SK-N-SH (cell line): ENCODE results near the gene MYL12A. TPM values are rescaled to one million over a fixed set of nuclear protein-coding genes. Genes with fewer than 3 reads are reported as not detected.

ENCODE experiments used
- CTCF ChIA-PET: fragments of 300-600, 350-600 bp; formaldehyde crosslinking; extraction: SDS; loops from one replicate; lab custom pipeline; 2021; lab: Yijun Ruan, JAX
- POLR2A ChIA-PET: fragments of 350-600 bp; sonication (Branson Sonifier 250); formaldehyde crosslinking; extraction: SDS; loops from one replicate; lab custom pipeline; 2020; ENCODE audit warnings: antibody characterized with exemption, inconsistent platforms; lab: Yijun Ruan, JAX
- DNase-seq: peaks from one replicate; pipeline ENCODE4 v3.0.0; 2012
- H2AFZ ChIP-seq: fragments of 200-600 bp; sonication (generic); 2 replicates; pipeline ENCODE4 v1.8.1; 2016; ENCODE audit warnings: antibody characterized with exemption, mild to moderate bottlenecking, low read depth
- H3F3A ChIP-seq: fragments of 200-600 bp; sonication (generic); replicated peaks from 2 replicates; pipeline ENCODE3; 2016; ENCODE audit warnings: antibody characterized with exemption, mild to moderate bottlenecking; ENCODE audit not compliant: insufficient read depth
- H3K27ac ChIP-seq, 2 experiments: fragments of 200-500 bp in 1 of 2; fragments of 200-600 bp in 1 of 2; sonication (Bioruptor generic) in 1 of 2; sonication (generic), shearing (Covaris generic) in 1 of 2; 2 replicates each; pipeline versions ENCODE4 v1.5.1 to v1.6.1; 2014 to 2016; ENCODE audit warnings: low read depth in 2 of 2, inconsistent platforms in 1 of 2, low read length in 1 of 2, mild to moderate bottlenecking in 1 of 2, mixed read lengths in 1 of 2
- H3K27me3 ChIP-seq: fragments of 200-600 bp; sonication (generic), shearing (Covaris generic); 2 replicates; pipeline ENCODE4 v1.6.1; 2016; ENCODE audit warnings: mixed run types; ENCODE audit not compliant: insufficient read depth
- H3K36me3 ChIP-seq, 2 experiments: fragments of 200-500 bp in 1 of 2; fragments of 200-600 bp in 1 of 2; sonication (Bioruptor generic) in 1 of 2; sonication (generic) in 1 of 2; replicated peaks in 1 of 2; 2 replicates each; pipeline versions ENCODE3 to v1.5.1; 2014 to 2016; ENCODE audit warnings: low read length in 1 of 2, mild to moderate bottlenecking in 1 of 2; ENCODE audit not compliant: insufficient read depth in 2 of 2, control insufficient read depth in 1 of 2
- H3K4me1 ChIP-seq, 2 experiments: fragments of 200-500 bp in 1 of 2; fragments of 200-600 bp in 1 of 2; sonication (Bioruptor generic) in 1 of 2; sonication (generic), shearing (Covaris generic) in 1 of 2; 2 replicates each; pipeline versions ENCODE4 v1.5.1 to v1.6.1; 2014 to 2016; ENCODE audit warnings: low read depth in 1 of 2, low read length in 1 of 2, mixed run types in 1 of 2; ENCODE audit not compliant: insufficient read depth in 2 of 2, control insufficient read depth in 1 of 2
- H3K4me2 ChIP-seq: fragments of 200-600 bp; sonication (generic), shearing (Covaris generic); 2 replicates; pipeline ENCODE4 v1.6.1; 2017; ENCODE audit warnings: mixed run types
- H3K4me3 ChIP-seq, 2 experiments: fragments of 200-500 bp in 1 of 2; fragments of 200-600 bp in 1 of 2; sonication (Bioruptor generic) in 1 of 2; sonication (generic), shearing (Covaris generic) in 1 of 2; 2 replicates each; pipeline versions ENCODE4 v1.5.1 to v1.8.1; 2014 to 2016; ENCODE audit warnings: low read depth in 2 of 2, inconsistent platforms in 1 of 2, low read length in 1 of 2, mild to moderate bottlenecking in 1 of 2, mixed read lengths in 1 of 2, moderate library complexity in 1 of 2
- H3K79me2 ChIP-seq: fragments of 200-600 bp; sonication (generic); 2 replicates; pipeline ENCODE4 v1.8.1; 2017; ENCODE audit warnings: mild to moderate bottlenecking; ENCODE audit not compliant: insufficient read depth
- H3K9ac ChIP-seq: fragments of 200-600 bp; sonication (generic); 2 replicates; pipeline ENCODE4 v1.6.1; 2017; ENCODE audit warnings: mixed run types
- H3K9me2 ChIP-seq: fragments of 200-600 bp; sonication (generic); 2 replicates; pipeline ENCODE4 v1.6.1; 2017; ENCODE audit warnings: mixed run types
- H3K9me3 ChIP-seq: fragments of 200-600 bp; sonication (generic); 2 replicates; pipeline ENCODE4 v1.6.1; 2017; ENCODE audit warnings: mixed run types, mild to moderate bottlenecking, moderate library complexity
- H4K20me1 ChIP-seq: fragments of 200-600 bp; sonication (generic); 2 replicates; pipeline ENCODE4 v1.6.1; 2017; ENCODE audit warnings: mild to moderate bottlenecking, mixed run types; ENCODE audit not compliant: insufficient read depth
- EP300 ChIP-seq, 2 experiments: IDR thresholded peaks; 2 replicates each; pipeline versions ENCODE4 v1.4.0 to v1.6.1; 2012; ENCODE audit warnings: borderline replicate concordance in 1 of 2, low read depth in 1 of 2, low read length in 1 of 2
- FOXJ3 ChIP-seq: sonication (generic); formaldehyde crosslinking; IDR thresholded peaks from 2 replicates; pipeline ENCODE4 v1.5.1; 2020; ENCODE audit warnings: mild to moderate bottlenecking, missing genetic modification reagents
- FOXM1 ChIP-seq: IDR thresholded peaks from 2 replicates; pipeline ENCODE4 v1.4.0; 2012; ENCODE audit warnings: low read depth, mild to moderate bottlenecking
- GATA2 ChIP-seq: sonication (generic); formaldehyde crosslinking; IDR thresholded peaks from 2 replicates; pipeline ENCODE4 v1.5.0; 2020; ENCODE audit warnings: mild to moderate bottlenecking, missing genetic modification reagents
- MEF2A ChIP-seq: IDR thresholded peaks from 2 replicates; pipeline ENCODE4 v1.4.0; 2012; ENCODE audit warnings: low read depth, borderline replicate concordance
- RCOR1 ChIP-seq: fragments of 150-350 bp; IDR thresholded peaks from 2 replicates; pipeline ENCODE4 v1.6.1; 2017; ENCODE audit warnings: antibody characterized with exemption, low read length
- RFX5 ChIP-seq: IDR thresholded peaks from 2 replicates; pipeline ENCODE4 v1.6.1; 2012; ENCODE audit warnings: mild to moderate bottlenecking, improper control_type of control experiment, low read length
- RXRA ChIP-seq: IDR thresholded peaks from 2 replicates; pipeline ENCODE4 v1.4.0; 2012; ENCODE audit warnings: low read depth, mild to moderate bottlenecking, borderline replicate concordance
- SMC3 ChIP-seq: IDR thresholded peaks from 2 replicates; pipeline ENCODE4 v1.6.1; 2012; ENCODE audit warnings: low read depth, low read length, improper control_type of control experiment
- YY1 ChIP-seq: IDR thresholded peaks from 2 replicates; pipeline ENCODE4 v1.4.0; 2012; ENCODE audit warnings: low read depth, mild to moderate bottlenecking
- WGBS: methylation state at CpG from one replicate; pipeline ENCODE4 v1.1.6; 2017; ENCODE audit warnings: low lambda C conversion rate; 5-methylcytosine and 5-hydroxymethylcytosine counted together
- polyA plus RNA-seq, 3 experiments: library from polyadenylated mRNA; depleted of rRNA; stranded (reverse); fragments of >200 nt; gene quantifications; 2 replicates each; pipeline ENCODE4 v1.2.3, GENCODE V29; 2012
- TF ChIP-seq, protein P1 (sequence below): IDR thresholded peaks from 2 replicates; pipeline ENCODE4 v1.4.0; 2012; ENCODE audit warnings: low read depth, borderline replicate concordance
- TF ChIP-seq, protein P2 (sequence below): IDR thresholded peaks from 2 replicates; pipeline ENCODE4 v1.4.0; 2012; ENCODE audit warnings: low read depth
- TF ChIP-seq, protein P3 (sequence below): IDR thresholded peaks from 2 replicates; pipeline ENCODE4; 2012
- TF ChIP-seq, protein P4 (sequence below): IDR thresholded peaks from 2 replicates; pipeline ENCODE4 v1.6.1; 2012; ENCODE audit warnings: mild to moderate bottlenecking, low read depth, low read length, moderate library complexity

The MYL12A gene
- polyA plus RNA-seq, 1 of the 3 experiments (the other 2 are of a cell fraction): 448 TPM

DNA sequence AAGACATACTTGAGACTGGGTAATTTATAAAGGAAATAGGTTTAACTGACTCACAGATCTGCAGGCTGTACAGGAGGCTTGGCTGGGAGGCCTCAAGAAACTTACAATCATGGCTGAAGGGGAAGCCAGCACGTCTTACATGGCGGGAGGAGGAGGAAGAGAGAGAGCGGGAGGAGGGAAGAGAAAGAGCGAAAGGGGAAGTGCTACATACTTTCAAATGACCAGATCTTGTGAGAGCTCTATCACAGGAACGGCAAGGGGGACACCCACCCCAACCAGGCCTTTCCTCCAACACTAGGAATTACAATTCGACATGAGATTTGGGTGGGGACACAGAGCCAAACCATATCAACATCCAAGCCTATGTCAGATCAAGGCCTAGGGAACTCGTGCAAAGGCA lies 38.6 kb downstream of the MYL12A start:
- ChIA-PET CTCF (interaction anchor here (1.1 to 13.0 kb wide), 5 partner anchors 11 to 417 kb away, joined by 3 to 233 read pairs (median 6); no protein-coding TSS in a partner anchor), POLR2A (interaction anchor here (0.7 kb wide), 1 partner anchor 302 kb away, joined by 4 read pairs; no protein-coding TSS in a partner anchor)
- no peaks in the 10 kb centered on the region for H3K79me2 ChIP-seq
- WGBS: 83% methylated on average over 7 of the region's 7 CpGs
- no peaks in the 10 kb centered on the region for H3K9me3 ChIP-seq
- H3K36me3 ChIP-seq: no peaks in the 10 kb centered on the region
- no peak overlapping the region for H3K4me3 ChIP-seq
- H3K27me3 ChIP-seq: no peaks in the 10 kb centered on the region
- H3K9ac ChIP-seq: no peak overlapping the region
- no peak overlapping the region for H3K27ac ChIP-seq
- H4K20me1 ChIP-seq: no peaks in the 10 kb centered on the region
- peaks cover 4 to 25% of the 10 kb centered on the region in 2 experiments; a peak in 3 of 4 replicates for H3K4me1 ChIP-seq
- no peaks in the 10 kb centered on the region for H3K9me2 ChIP-seq
- DNase-seq: no peak
- H3K4me2 ChIP-seq: no peak overlapping the region
- H2AFZ ChIP-seq: no peak overlapping the region
- no peaks in the 10 kb centered on the region for H3F3A ChIP-seq
- TF ChIP-seq, protein P1, sequence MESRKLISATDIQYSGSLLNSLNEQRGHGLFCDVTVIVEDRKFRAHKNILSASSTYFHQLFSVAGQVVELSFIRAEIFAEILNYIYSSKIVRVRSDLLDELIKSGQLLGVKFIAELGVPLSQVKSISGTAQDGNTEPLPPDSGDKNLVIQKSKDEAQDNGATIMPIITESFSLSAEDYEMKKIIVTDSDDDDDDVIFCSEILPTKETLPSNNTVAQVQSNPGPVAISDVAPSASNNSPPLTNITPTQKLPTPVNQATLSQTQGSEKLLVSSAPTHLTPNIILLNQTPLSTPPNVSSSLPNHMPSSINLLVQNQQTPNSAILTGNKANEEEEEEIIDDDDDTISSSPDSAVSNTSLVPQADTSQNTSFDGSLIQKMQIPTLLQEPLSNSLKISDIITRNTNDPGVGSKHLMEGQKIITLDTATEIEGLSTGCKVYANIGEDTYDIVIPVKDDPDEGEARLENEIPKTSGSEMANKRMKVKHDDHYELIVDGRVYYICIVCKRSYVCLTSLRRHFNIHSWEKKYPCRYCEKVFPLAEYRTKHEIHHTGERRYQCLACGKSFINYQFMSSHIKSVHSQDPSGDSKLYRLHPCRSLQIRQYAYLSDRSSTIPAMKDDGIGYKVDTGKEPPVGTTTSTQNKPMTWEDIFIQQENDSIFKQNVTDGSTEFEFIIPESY: no peak
- TF ChIP-seq GATA2 (CRISPR knock-in tag) (no peak), MEF2A (no peak), FOXM1 (no peak), YY1 (no peak)
- TF ChIP-seq, protein P2, sequence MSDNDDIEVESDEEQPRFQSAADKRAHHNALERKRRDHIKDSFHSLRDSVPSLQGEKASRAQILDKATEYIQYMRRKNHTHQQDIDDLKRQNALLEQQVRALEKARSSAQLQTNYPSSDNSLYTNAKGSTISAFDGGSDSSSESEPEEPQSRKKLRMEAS: no peak
- TF ChIP-seq, protein P3, sequence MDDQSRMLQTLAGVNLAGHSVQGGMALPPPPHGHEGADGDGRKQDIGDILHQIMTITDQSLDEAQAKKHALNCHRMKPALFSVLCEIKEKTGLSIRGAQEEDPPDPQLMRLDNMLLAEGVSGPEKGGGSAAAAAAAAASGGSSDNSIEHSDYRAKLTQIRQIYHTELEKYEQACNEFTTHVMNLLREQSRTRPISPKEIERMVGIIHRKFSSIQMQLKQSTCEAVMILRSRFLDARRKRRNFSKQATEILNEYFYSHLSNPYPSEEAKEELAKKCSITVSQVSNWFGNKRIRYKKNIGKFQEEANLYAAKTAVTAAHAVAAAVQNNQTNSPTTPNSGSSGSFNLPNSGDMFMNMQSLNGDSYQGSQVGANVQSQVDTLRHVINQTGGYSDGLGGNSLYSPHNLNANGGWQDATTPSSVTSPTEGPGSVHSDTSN: no peak

DNA sequence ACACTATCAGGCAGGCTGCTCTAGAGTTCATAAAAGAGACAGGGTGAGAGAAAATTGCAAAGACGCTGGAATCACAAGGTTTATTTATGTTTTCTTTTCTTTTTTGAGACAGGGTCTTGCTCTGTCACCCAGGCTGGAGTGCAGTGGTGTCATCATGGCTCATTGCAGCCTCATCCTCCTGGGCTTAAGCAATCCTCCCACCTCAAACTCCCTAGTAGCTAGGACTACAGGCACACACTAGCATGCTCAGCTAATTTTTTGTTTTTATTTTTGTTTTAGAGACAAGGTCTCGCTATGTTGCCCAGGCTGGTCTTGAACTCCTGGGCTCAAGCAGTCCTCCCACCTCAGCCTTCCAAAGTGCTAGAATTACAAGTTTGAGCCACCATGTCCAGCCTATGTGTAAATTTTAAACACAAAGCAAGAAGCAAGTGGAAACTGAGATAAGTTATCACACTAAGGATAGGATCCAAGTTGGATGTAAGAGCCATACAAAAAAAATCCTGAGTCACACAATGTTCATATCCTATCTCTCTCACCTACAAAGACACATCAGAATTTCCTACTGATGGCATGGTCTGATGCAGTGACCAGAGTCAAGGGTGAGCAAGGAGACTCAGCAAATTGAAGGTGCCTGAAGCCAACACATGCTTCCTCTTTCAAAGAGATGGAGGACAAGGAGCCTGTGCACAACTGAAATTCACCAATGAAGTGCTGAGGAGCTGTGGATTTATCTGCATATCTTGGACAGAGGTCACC lies 45.8 kb downstream of the MYL12A start:
- ChIA-PET CTCF (interaction anchor here (1.9 to 4.5 kb wide), 2 partner anchors 292 to 372 kb away, joined by 11 to 22 read pairs; no protein-coding TSS in a partner anchor), POLR2A (no interaction called here)
- no peak overlapping the region for H3K9ac ChIP-seq
- H3K9me2 ChIP-seq: no peaks in the 10 kb centered on the region
- H3K4me3 ChIP-seq: no peak overlapping the region
- no peaks in the 10 kb centered on the region for H3K27me3 ChIP-seq
- H3K27ac ChIP-seq: no peak overlapping the region
- peaks cover 6% of the 10 kb centered on the region; the same call in 1 of the 2 replicates for H3K79me2 ChIP-seq
- H3K9me3 ChIP-seq: no peaks in the 10 kb centered on the region
- H3K4me1 ChIP-seq: peaks cover 0 to 4% of the 10 kb centered on the region in 2 experiments; a peak in 1 of 4 replicates
- H3K36me3 ChIP-seq: no peaks in the 10 kb centered on the region
- no peak for DNase-seq
- H3F3A ChIP-seq: no peaks in the 10 kb centered on the region
- no peaks in the 10 kb centered on the region for H4K20me1 ChIP-seq
- 77% methylated on average over 2 of the region's 2 CpGs for WGBS
- no peak overlapping the region for H2AFZ ChIP-seq
- no peak overlapping the region for H3K4me2 ChIP-seq
- TF ChIP-seq, protein P3: no peak
- TF ChIP-seq, protein P1: no peak
- TF ChIP-seq SMC3 (no peak), MEF2A (no peak), RCOR1 (no peak), GATA2 (CRISPR knock-in tag) (no peak), FOXJ3 (CRISPR knock-in tag) (no peak), RXRA (no peak), EP300 (IDR thresholded peaks at IDR 0.05; ENCODE audit: borderline replicate concordance in 1 of 2, low read depth in 1 of 2, low read length in 1 of 2) (no peak), RFX5 (no peak)
- TF ChIP-seq, protein P4, sequence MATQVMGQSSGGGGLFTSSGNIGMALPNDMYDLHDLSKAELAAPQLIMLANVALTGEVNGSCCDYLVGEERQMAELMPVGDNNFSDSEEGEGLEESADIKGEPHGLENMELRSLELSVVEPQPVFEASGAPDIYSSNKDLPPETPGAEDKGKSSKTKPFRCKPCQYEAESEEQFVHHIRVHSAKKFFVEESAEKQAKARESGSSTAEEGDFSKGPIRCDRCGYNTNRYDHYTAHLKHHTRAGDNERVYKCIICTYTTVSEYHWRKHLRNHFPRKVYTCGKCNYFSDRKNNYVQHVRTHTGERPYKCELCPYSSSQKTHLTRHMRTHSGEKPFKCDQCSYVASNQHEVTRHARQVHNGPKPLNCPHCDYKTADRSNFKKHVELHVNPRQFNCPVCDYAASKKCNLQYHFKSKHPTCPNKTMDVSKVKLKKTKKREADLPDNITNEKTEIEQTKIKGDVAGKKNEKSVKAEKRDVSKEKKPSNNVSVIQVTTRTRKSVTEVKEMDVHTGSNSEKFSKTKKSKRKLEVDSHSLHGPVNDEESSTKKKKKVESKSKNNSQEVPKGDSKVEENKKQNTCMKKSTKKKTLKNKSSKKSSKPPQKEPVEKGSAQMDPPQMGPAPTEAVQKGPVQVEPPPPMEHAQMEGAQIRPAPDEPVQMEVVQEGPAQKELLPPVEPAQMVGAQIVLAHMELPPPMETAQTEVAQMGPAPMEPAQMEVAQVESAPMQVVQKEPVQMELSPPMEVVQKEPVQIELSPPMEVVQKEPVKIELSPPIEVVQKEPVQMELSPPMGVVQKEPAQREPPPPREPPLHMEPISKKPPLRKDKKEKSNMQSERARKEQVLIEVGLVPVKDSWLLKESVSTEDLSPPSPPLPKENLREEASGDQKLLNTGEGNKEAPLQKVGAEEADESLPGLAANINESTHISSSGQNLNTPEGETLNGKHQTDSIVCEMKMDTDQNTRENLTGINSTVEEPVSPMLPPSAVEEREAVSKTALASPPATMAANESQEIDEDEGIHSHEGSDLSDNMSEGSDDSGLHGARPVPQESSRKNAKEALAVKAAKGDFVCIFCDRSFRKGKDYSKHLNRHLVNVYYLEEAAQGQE: no peak
